CD4-positive, alpha-beta T cell treated with Interleukin-1 beta for 1 hour (primary cell): ENCODE data around the gene ACOT13.
"Not testable (repeated sequence)": the region's sequence is repeated elsewhere in the genome, so short reads cannot be mapped to it uniquely, and the experiment has no call there.

Source experiments
- DNase-seq, 2 donors: peaks; one replicate each; pipeline ENCODE4 v3.0.0-alpha.2; 2020 to 2022

ACOT13 gene

DNA sequence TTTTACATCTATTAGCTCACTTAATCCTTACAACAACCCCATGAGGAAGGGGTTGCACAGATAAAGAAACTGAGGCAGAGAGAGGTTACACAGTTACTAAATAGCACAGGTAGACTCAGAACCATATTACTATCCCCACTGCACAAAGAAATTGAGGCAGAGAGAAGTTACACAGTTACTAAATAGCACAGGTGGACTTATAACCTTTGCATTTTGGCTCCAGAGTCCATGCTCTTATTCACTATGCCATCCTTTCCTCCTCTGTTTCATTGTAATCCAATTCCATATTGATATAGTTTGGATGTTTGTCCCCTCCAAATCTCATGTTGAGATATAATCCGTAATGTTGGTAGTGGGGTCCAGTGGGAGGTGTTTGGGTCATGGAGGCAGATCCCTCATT lies 3.7 kb upstream of the ACOT13 start:
- no peak for DNase-seq

DNA sequence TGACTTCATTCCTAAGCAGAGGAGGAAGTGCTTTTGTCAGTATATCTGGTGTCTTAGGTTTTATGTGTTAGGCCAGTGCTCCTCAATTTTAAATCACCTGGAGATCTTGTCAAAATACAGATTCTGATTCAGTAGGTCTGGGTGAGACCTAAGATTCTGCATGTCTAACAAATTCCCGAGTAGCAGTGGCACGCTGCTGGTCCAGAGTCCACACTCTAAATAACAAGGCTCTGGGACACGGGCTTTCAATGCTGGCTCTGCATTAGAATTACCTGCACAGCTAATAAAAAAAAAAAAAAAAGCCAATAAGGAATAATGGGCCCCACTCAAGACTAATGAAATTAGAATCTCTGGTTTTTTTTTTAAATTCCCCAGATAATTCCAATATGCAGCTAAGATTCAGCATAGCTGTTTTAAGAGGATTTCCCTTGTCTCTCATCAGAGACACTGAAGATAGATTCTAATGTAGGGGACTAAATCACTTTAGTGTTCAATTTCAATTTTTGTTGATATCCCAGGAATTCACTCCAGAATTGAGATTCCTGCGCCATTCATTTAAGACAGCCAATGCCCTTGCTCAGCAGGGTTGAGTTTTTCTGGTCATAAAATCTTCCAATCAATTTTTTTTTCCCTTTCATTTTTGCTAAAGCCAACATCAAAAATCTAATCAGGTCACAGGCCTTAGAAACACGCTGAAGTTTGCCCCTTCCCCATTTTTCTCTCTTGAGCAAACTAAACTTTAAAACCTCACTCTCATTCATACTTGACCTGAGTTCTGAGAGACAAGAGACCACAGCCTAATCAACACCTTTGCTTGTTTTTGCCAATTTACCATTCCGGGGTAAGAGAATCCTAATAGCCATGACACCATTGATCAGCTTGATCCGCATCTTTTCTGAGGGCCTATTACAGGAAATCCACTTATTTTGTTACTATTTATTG lies 2.6 kb upstream of the ACOT13 start:
- no peak for DNase-seq

DNA sequence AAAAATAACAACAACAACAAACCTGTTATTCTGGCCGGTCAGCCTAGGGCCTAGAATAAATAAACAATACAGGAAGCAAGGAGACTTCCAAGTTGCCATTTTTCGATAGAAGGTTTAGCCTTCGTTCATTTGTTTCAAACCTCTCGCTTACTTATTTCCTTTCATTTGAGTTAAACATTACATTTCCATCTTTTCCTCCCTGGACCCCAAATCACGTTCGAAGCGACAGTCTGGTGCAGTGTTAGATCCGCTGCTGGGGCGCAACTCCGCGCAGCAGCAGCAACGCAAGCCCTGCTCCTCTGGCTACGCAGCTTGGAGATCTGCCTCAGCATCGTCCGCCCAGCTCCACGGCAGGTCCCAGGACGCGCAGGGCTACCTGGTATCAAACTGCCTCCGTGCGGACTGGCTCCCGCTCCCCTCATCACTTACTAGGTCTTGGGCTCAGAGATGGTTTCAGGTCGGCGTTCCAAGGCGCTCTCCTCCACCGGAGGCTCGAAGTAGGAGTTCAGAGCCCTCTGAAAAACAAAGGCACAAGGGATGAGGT lies 708 bp upstream of the ACOT13 start:
- DNase-seq, result peak in 1 of 2 donors; percentile 35

DNA sequence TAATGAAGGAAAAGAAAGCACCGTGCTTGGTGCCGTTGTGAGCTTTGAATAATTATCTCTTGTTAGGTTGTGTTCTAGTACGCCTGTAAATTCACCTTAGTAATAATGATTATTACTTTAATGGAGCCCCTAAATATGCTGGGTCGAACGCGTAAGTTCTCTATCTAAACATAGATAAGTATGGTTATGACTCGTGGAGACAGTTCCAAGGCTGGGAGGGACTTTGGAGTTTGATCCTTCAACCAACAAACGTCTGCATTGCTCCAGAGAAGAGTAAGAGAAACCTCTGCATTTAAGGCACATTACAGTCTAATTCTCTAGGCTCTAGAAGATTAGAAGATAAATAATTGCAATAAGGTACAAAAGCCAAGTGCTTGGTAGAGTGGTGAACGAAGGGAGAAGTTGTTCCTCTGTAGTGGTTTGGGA lies 514 bp downstream of the ACOT13 start:
- no peak for DNase-seq

DNA sequence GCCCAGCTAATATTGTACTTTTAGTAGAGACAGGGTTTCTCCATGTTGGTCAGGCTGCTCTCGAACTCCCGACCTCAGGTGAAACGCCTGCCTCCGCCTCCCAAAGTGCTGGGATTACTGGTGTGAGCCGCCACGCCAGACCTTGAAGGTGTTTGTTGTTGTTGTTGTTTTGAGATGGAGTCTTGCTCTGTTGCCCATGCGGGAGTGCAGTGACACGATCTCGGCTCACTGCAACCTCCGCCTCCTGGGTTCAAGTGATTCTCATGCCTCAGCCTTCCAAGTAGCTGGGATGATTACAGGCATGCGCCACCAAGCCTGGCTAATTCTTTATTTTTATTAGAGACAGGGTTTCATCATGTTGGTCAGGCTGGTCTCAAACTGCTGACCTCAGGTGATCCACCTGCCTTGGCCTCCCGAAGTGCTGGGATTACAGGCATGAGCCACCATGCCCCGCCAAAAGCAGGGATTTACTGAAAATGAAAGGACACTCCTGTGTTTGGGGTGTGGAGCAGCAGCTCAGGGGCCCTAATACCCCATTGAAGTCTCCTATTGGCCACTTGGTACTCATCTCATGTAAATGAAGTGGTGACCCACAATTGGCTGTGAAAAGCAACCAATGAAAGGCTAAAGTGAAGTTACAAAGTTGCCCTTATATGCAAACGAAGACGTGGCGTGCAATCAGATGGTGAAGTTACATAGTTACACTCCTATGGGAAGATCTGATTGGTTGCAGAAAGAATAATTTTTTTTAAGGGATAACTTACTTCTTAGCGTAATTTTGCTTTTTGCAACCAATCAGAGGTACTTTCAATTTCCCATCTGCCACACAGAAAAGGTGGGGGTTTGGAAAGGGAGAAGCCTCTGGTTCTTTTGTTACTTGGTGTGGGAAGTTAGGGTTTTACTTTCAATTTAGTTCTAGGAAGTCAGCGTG lies 1.5 kb downstream of the ACOT13 start:
- DNase-seq, result not testable (repeated sequence)

DNA sequence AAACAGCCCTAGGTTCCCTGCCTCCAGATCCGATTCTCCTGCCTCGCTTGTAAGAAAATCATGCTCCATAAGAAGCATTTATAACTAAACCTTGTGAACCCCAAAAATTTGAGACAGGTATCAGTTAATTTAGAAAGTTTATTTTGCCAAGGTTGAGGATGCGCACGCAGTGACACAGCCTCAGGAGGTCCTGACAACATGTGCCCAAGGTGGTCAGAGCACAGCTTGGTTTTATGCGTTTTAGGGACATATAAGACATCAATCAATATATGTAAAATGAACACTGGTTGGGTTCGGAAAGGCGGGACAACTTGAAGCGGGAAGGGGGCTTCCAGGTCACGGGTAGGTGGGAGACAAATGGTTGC lies 2.1 kb downstream of the ACOT13 start:
- no peak for DNase-seq

DNA sequence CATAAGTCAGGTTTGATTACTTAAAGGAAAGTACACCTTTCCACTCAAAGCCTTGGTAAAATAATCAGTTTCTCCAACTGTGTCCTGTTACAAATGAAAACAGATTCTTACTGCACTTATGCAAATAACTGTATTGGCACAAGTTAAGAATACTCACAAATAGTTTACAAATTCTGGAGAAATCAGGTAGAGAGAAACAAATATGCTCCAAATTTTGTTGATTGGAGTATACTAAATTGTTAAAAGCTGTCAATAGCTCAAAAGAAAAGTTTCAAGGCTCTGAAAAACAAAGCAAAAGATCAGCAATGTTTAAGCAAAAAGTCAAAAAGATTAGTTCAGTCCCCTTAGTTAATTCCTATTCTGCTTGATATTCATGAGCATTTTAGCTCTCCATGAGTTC lies 3.6 kb downstream of the ACOT13 start:
- DNase-seq, result not testable (repeated sequence)

DNA sequence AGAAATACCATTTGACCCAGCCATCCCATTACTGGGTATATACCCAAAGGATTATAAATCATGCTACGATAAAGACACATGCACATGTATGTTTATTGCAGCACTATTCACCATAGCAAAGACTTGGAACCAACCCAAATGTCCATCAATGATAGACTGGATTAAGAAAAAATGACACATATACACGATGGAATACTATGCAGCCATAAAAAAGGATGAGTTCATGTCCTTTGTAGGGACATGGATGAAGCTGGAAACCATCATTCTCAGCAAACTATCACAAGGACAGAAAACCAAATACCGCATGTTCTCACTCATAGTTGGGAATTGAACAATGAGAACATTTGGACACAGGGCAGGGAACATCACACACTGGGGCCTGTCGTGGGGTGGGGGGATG lies 4.2 kb downstream of the ACOT13 start:
- DNase-seq, result not testable (repeated sequence)

DNA sequence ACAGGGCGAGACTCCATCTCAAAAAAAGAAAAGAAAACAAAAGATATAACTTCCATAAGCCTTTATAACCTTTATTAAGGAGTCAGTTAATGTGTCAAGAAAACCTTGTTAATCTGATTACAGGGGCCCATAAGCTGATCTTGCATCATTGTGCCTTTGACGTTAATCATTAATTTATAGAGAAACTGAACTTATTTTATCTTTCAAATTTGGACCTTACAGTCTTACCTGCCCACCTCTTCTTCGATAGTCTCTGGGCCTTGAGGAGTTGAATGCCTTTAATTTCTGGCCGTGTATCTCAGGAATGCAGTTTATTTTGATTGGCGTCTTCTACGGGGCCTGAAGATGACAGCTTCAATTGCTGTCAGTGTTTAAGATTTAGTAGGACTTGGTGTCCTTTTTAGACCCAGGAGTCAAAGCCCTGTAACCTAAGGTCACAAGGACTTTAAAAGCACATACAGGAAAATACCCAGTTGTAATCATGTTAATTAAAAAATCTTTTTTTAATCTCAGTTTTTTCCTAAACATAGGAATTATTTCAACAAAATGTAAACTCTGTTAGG lies 5.8 kb downstream of the ACOT13 start:
- no peak for DNase-seq

DNA sequence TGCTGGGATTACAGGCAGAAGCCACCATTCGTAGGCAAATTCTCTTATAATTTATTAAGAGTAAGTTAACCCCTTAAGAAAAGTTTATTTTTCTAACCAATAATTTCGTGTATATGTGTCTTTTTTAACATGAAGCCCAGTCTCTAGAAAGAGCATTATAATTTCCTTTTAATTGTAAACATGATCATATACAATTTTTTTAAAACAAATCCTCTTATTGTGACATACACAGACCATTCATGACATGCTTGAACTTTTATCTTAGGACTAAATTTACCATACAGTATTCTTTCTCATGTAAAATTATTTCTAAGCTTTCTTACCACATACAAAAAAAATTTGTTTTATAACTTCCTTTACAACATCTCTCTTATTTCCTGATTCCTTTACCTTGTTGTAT lies 6.7 kb downstream of the ACOT13 start:
- no peak for DNase-seq

DNA sequence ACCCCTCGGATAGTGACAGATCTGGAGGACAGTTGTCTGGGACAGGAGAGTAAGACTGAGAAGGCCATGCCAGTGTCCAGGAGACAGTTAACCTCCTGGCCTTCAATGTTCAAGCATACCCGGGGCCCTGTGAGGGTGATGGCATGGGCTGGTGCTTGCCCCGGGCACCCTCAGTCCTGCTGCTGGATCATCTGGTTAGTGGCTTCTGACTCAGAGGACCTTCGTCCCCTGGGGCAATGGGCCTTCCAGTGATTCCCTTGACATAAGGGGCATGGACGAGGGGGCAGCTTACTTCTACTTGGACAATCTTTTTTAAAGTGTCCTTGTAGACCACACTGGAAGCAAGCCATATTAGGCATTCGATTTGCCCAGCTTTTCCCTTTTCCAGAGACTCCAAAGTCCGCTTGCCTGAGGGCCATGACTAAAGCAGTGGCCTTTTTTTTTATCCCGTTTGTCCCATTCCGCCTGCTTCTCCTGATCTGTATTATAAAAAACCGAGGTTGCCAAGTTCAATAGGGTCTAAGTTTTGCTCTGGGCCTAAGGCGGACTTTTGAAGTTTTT lies 12.0 kb downstream of the ACOT13 start:
- DNase-seq, result not testable (repeated sequence)

DNA sequence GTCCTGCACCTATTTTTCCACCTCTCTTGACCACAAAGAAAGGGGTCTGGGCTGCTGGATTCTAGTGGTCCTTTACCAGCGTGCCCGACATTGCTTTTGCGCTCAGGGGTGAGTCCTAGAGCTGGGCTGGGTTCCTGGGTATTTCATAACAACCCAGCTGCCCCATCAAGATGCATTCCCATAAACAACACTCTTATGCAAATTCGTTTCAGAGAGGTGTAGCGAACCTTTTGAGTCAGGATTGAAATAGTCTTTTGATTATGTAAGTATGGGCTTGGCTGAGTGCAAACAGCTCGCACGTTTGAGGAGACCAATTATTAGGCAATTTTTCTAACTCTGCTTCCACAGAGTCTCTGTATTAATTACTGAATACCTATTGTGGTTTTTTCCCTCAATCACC lies 13.7 kb downstream of the ACOT13 start:
- no peak for DNase-seq

DNA sequence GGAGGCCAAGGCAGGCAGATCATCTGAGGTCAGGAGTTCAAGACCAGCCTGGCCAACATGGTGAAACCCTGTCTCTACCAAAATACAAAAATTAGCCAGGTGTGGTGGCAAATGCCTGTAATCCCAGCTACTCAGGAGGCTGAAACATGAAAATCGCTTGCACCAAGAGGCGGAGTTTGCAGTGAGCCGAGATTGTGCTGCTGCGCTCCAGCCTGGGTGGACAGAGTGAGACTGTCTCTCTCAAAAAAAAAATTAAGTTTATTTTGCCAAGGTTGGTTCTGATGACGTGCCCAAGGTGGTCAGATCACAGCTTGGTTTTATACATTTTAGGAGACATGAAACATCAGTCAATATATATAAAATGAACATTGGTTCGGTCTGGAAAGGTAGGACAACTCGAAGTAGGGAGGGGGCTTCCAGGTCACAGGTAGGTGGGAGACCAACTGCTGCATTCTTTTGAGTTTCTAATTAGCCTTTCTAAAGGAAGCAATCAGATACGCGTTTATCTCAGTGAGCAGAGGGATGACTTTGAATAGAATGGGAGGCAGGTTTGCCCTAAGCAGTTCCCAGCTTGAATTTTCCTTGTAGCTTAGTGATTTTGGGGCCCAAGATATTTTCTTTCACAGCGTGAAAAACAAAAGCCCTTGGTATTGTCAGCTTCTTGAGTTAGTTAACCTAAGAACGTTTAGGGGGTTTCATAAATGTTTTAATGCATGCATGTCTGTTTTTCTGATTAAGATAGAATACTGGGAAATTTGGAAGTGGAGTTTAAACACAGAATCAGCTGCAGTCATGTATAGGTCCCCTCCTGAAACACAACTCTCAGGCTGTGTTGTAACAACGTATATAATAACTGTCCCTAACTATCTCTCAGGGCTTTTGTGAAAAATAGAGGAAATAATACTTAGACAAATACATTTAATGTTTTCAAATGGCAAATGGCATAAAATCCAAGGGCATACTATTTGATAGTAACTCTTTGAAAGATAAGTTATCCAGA lies 16.7 kb downstream of the ACOT13 start:
- DNase-seq, result no peak

DNA sequence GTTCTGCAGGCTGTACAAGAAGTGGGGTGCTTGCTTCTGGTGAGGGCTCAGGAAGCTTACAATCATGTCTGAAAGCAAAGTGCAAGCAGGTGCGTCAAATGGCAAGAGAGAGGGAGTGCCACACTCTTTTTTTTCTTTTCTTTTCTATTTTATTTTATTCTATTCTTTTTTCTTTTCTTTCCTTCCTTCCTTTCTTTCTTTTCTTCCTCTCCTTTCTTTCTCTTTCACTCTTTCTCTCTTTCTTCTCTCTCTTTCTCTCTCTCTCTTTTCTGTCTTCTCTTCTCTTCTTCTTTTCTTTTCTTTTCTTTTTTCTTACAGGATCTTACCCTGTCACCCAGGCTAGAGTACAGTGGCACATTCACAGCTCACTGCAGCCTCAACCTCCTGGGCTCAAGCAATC lies 19.5 kb downstream of the ACOT13 start:
- DNase-seq, result no peak

DNA sequence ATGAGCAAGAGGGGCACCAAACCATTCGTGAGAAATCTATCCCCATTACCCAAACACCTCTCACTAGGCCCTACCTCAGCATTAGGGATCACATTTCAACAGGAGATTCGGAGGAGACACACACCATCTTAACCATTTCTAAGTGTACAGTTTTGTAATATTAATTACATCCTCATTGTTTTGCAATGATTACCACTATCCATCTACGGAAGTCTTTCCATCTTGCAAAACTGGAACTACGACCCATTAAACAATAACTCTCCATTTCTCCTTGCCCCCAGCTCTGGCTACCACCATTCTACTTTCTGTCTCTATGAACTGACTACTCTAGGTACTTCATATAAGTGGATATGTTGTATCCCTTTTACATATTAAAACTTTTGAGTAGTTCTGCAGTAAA lies 20.1 kb downstream of the ACOT13 start:
- no peak for DNase-seq

DNA sequence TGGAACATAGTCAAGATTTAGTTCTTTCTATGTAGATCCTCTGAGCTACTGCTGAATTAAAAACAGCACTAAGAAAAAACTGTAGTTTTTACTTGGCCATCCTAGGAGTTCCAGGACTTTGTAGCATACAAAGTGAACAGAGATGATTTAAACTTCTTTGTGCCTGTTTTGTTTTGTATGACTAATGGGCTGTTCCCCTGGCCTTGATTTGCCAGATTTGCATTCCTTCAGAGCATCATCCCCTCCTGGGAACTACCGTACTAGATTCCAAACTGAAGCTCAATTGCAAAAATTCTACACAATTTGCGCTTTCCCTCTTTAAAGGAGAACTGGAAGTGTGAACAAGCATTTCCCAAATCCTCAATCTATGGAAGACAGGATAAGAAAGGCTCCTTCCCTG lies 23.1 kb downstream of the ACOT13 start:
- DNase-seq, result no peak

DNA sequence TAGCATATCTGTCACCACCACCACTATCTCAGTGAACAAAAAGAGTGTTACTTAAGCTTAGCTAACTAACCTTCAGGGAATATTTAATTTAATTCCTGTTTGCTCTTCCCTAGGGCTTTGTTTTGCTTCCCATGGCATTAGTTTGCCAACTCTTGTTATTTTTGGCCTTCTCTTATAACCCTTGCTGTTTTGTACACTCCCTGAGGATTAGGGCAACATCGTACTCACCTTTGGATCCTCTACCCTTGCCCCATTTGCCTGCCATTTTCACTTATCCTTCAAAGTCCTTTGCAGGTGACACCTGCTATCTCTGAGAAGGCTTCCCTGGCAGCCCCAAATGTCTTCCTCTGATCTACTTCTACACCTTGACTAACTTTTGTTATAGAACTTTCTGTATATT lies 23.7 kb downstream of the ACOT13 start:
- DNase-seq, result no peak

DNA sequence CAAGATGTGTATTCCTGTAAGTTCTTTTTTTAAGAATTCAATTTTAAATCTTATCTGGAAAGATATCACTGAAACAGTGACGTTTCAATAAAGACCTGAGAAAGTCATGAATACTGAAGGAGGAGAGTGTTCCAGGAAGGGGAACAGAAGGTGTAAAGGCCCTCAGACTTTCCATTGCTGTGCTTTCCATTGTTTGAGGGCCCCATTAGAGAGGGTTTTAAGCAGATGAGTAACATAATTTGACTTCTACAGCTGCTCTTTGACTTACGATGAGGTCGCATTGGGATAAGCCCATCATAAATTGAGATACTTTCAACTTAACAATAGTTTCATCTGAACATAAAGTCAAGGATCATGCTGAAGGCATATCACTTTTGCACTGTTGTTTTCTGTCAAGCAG lies 24.7 kb downstream of the ACOT13 start:
- DNase-seq, result no peak

DNA sequence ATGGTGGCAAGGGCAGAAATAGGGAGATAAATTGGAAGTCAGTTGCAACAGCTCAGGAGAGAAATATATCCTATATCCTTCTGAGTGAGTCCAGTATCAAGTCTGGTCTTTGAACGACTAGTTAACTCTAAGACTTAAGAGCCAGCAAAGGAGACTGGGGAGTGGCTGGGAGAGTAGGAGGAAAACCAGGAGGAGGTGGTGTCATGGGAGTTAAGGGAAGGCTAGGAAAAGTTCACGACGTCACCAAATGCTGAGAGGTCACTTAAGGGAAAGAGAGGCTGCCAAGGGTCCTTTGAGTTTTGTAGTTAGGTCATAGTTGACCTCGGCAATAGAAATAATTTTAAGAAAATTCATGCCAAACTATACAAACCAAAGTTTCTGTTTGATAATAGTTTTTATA lies 25.1 kb downstream of the ACOT13 start:
- DNase-seq, result no peak

DNA sequence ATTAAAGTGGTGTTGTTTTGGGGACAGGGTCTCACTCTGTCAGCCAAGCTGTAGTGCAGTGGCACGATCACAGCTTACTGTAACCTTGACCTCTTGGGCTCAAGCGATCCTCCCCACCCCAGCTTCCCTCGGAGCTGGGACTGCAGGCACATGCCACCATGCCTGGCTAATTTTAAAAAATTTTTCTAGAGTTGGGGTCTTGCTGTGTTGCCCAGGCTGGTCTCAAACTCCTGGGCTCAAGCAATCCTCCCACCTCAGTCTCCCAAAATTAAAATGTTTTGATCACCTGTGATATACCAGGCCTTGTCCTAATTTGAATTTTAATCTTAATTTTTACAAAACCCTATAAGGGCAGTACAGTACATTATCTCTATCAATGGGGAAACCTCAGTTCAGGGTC lies 25.5 kb downstream of the ACOT13 start:
- no peak for DNase-seq

DNA sequence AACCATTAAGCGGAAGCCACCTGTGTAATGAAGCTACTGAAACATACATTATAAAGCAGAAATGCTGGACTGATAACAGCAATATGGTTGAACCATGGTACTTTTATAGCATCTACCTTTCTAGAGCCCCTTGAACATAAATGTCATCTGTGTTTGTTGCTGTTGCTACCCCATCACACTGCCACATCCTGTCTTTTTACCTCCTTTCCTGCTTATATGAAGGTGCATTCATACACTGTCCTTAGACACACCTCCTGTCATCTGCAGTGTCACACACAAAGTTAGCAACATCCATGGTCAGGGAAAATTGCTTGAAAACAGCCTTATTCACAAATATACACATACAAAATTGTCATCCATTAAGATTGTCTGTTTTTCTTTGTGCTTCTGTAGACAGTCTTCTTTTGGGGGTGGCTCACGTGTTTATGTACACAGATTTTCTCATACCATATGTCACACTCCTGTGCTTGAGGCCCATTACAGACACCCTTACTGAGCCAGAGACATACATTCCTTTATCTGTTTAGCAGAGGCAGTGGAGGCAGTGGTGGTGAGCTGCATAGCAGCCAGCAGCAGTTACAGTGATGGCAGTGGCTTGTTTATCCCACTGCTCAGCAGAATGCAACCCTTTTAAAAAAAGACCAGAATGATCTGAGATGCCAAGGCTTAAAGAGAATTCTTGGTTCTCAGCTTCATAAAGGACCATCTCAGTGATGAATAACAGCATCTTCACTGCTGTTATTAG lies 26.1 kb downstream of the ACOT13 start:
- no peak for DNase-seq
